DMS79 (cell line): ENCODE data around the gene CLMN.

Experiments
- DNase-seq: peaks from one replicate; lab custom pipeline; 2025; lab: John Stamatoyannopoulos, UW

CLMN gene

DNA sequence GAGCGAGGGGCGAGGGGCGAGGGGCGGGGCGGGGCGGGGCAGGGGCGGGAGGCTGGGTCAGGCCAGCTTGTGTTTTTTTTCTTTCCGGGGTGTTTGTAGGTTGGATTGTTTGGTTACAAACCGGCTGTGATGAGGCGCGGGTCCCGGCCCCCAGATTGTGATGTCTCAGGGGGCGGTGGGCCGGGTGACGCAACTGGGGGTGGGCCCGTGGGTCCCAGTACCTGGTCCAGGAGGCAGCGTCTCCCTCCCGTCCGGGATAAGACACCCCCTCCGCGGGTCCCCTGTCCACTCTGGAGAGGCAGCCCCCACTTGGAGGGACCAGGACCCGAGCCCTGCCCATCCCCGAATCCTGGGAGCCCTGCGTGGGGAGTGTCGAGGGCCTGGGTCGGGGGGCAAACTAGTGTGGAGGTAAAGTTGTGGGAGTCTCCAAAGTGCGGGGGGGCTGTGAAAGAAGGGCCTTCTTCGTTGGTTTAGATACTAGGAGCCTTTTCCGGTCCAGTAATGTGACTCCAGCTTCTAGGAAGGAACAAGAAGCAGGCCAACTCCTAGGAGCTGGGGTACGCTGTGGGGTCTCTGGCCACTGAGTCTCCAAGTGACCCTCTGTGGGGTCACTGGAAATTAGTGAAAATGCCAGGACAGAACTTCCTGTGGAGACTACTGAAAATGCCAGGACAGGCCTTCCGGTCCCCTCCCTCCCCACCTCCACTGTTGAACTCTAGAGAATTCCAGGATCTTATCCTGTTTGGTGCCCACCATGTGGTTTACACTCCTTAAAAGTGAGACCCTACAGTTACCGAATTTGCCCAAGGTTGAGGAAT, 579 bp upstream of the CLMN start:
- DNase-seq = no peak

DNA sequence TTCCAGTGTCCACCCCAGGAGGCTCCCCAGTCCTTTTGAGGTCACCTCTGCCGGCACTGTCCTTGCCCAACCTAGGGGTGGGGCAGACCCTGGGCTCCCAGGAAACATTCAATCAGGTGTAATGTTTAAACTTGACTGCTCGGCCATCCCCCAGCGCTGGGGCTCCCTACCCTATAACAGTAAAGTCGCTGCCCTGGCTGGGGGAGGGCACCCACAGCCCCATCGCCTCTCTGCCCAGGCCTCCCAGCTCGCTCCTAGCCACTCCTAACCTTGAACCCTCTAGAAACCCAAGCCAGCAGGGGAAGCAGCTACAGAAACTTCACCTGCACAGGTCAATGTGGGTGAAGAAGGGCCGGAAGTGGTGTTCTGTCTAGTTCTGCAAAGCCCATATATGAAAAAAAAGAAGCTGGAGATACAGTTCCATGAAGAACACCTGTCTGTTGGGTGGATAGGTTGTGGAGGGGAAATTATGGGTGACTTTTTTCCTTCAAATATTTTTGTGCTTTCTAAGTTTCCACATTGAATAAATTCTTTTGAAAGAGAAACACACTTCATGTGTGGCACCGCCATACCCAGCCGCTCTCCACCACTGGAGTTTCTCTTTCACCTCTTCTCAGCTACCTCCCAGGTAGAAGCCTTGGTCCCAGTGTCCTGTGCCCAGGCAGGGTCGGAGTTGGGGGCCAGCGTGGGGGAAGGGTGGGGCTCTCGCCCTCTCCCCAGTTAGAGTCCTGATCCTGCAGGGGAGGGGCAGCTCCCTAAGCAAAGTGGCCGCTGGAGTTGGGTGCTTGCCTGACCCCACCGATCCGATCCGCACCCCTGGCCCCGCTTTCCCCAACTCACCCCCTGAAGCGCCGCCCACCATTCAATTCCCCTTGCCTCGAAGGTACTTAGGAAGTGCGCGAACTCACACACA, 1.1 kb downstream of the CLMN start:
- DNase-seq = no peak

DNA sequence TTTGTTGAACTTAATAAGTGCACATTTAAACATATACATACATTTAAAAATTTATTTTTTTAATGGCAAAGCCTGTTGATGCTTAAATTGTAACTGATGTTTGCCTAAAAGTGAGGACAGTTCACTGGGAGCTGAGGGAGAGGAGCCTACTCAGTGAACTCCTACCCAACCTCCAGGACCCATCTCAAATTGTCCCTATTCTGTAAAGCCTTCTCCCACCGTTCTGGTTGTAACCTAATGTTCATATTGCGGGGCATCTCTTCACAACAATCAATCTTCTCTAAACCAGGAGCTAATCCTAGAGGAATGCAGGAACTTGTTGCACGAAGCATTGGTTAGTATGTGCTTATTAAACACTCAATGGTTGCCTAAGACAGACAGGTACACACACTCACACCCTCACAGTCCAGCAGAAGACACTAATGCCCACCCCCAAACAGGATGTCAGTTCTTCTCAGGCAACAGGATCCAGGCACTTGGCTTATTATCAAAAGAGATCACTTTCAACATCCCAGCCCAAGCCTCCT, 1.8 kb downstream of the CLMN start:
- DNase-seq = no peak

DNA sequence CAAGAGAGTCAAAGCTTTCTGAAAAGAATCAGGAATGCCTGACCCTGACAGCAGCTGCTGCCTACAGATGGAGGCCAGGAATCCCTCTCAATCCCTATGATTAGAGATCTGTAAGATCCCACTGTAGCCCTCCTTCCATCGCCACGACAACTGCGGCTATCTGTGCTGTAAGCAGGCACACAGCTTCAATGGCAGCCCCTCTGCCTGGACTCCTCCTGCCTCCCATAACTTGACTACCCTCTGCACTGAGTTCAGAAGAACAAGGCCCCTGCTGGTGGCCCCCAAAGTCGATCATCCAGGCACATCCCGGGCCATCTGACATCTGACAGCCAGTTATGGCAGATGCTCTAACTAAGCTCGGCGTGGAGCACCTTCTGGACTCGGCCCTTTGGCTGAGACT, 2.9 kb downstream of the CLMN start:
- no peak for DNase-seq

DNA sequence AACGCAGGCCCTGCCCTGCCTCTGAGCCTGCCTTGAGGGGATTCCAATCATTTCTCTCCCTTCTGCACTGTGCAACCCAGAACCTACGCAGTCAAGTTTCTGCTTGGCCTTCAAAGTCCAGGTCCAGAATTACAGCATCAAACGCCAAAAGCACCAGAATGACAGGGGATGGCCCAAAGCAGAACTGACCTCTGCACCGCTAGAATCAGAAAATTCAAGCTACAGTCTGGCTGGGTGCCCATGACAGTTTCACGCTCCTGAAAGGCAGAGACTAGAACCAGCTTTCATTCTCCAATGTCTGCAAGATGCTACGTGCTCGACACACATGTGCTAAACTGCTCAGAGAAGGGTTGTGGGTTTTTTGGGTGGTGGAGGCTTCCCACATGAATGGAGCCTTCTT, 4.1 kb downstream of the CLMN start:
- no peak for DNase-seq

DNA sequence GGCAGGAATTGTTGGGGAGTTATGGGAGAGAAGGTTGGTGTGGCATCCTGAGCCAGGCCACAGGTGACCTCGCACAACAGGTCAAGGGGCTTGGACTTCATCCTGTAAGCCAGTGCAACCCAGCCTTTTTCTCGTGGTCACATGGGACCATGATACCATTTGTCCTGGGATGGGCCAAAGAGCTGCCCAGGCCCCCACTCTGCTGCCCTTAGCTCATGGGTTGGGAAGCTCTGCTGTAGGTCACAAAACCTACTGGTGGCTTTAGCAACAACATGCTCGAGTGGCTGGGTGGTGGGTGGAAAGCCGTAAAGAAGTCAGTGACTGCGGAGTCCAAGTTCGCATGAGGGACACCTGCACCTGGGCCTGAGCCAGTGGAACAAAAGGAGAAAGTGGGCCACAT, 4.6 kb downstream of the CLMN start:
- DNase-seq = no peak

DNA sequence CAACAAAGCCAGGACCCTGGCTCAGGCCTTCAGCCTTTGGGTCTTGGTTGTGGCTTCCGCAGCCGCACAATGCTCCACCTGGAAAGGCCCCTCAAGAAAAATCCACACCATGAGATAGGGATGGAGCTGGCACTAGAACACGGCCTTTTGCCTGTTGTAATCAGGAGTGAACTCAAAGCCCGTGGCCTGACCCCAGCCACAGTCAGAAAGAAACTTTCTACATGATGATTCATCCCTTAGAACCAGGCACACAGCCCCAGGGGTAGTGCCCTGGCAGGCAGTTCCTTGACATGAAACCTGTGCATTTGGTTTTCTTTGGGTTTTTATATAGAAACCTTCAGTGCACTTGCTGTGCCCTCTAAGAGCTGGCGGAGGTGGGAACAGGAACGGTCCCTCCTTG, 5.1 kb downstream of the CLMN start:
- DNase-seq = no peak

DNA sequence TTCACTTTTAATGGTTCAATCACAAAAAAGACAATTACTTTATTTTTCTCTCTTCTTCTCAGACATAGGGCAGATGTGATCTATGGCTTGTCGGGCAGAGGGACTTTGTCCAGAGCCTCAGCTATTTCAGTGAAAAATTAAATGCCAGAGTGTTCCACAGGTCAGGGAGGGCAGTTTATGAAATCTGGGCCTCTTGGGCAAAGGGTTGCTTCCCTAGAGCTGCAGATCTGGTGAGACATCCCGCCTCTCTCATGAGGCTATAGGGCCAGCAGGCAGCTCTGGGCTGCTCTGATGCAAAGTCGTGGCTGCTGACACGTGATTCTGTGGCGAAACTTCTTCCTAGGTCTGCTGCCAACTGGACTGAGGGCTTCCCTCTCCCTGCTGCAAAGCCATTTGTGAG, 6.0 kb downstream of the CLMN start:
- no peak for DNase-seq

DNA sequence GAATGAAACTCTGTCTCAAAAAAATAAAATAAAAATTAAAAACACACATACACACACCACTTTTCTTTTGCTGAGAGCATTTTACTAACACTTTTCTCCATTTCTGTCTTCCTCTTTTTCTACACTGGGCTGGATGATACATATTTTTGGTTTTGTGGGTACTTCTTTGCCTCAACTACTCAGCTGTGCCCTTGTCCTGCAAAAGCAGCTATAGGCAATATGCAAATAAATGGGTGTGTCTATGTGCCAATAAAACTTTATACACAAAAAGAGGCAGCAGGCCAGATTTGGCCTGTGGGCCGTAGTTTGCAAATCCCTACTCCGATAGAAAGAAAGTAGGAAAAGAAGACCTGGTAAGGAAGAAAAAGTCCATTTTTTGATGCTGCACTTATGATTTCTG, 6.5 kb downstream of the CLMN start:
- no peak for DNase-seq

DNA sequence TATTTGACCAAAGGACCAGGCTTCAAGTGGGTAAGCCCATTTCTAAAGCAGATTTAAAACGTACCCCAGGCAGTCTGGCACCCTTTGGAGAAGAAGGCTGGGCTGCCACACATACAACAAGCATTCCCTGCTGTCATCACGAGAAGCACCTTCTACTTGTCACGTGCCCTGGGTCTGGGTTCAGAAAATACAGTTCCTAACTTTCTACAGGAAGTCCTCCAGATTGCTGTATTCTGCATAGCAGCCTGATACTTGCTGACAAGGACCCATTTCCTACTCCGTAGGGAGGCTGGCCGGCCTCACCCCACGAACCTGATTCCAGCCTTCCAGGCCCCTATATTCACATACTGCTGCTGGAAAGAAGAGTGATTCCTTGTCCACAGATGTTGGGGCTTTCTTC, 7.4 kb downstream of the CLMN start:
- no peak for DNase-seq

DNA sequence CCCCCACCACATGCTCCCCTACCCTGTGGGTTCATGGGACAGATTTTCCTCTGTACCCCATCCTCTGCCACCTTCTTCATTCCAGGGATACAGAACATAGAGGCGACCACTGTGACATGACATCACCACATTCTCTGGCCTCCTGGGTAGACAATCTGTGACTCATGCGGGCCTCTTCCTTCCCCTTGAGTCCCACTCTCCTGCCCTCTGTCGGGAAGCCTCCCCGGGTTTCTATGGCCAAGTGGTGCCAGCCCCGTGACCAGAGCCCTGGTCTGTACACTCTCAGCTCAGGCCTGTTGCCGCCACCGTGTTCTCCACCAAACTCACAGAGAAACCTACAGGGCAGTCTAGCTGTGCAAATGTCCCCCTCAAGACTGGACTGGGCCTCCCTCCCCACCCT, 8.0 kb downstream of the CLMN start:
- no peak for DNase-seq

DNA sequence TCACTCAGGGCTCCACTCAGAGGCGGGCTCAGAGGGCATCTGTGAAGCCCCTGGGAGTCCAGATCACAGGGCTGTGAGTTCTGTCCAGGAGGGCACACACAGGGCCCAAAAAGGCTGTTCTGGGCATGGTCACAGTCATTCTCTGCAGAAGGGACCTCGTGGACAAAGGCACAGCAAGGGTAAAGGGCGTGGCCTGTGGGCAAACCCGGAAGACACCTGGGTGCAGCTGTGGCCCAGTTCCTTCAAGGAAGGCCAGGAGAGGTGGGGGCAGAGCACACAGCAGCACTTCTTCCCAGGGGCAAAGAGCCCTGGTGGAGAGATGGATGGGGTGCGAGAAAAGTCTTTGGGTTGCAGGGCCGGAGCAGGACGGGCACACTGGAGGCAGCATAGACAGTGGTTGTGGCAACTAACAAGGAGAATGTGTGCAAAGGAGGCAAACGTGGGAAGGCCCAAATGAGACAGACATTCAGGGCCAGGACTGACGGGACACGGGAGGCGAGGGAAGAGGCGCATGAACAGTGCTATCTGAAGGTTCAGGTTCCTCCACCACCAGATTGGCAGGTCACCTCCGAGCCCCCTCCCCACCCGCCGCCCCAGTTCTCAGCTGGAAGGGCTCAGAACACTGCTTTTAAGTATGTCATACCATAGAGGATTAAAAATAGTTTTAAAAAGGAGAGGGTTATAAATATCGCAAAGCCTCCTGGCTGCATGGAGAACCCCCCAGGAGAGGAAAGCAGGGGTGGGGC, 8.9 kb downstream of the CLMN start:
- no peak for DNase-seq

DNA sequence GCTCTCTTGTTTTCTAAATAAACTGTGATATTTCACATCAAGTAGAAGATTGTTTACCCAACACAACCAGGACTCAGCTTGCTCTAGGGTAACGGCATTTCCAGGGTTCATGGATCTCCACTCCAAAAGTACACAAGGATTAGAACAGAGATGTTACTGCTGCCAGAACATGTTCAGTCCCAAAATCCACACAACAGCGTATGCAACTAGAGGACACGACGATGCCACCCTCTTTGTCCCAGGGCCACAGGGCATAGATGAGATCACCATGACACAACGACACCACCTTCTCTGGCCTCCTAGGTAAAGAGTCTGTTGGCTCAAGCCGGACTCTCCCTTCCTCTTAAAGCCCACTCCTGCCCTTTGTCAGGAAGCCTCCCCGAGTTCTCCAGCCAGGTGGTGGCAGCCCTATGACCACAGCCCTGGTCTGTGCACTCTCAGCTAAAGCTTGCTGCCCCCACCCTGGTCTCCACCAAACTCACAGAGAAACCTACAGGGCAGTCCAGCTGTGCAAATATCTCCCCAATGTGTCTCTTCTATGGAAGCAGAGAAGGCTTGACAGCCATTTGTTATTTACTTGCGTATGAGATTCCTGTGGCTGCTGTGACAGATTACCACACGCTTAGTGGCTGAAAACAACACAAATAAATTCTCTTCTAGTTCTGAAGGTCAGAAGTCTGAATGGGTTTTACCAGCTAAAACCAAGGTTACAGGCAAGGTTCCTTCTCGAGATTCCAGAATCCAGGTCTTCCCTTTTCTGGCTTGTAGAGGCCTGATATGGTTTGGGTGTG, 10.3 kb downstream of the CLMN start:
- no peak for DNase-seq

DNA sequence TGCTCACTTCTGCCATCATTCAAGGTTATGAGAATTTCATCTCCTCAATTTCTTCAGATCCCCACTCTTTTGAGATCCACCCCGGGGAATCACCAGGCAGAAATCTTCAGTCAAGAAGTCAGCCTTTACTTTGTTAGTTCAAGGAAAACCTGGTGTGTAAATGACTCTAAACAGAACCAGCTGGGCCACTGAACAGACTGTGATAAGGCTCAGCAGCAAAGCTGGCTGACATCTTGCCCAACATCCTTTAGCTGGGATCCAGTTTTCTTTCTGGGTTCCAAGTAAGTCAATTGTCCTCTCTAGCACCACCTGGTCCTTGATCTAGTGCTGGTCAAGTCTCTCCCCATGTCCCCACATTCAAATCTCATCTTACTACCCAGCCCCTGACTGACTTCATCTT, 11.6 kb downstream of the CLMN start:
- no peak for DNase-seq

DNA sequence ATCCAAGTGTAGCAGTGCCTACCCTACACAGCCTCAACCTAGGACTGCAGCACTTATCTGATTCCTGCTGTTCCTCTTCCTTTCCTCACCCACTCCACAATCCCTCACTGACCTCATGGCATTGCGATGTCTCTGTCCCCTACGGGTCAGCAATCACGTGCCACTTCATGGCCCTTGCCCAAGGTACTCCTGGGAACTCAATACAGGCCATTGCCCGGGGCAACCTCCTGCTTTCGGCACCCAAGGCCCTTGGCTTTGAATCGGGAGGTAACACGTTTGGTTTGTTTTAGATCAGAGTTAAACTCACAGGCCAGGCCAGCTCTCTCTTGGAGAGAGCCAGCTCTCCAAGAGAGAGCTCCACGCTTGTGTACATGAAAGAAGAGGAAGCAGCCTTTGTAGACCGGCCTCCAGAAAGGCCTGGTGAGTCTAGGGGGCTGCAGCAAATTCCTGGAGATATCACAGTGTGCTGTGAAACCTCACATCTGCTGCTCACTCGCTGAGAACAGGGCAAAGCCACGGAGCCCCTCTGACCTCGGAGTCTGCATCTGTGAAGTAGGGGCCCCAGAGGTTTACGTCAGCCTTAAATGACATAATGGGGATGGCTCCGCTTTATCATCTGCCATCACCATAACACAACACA, 12.2 kb downstream of the CLMN start:
- DNase-seq = no peak

DNA sequence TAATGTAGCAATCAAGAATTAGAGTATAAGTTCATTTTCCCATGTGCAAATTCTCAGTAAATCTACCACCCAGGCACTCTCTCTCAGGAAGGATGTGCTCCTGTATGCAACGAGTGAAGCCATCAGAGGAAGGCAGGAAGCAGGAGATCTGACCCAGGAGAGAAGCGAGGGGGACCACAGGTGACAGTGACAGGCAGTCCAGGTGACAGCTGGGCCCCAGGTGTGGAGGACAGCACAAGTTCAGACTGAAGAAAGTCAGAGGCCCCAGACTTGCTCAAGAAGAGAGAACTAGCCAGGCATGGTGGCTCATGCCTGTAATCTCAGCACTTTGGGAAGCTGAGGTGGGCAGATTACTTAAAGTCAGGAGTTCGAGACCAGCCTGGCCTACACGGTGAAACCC, 13.8 kb downstream of the CLMN start:
- no peak for DNase-seq

DNA sequence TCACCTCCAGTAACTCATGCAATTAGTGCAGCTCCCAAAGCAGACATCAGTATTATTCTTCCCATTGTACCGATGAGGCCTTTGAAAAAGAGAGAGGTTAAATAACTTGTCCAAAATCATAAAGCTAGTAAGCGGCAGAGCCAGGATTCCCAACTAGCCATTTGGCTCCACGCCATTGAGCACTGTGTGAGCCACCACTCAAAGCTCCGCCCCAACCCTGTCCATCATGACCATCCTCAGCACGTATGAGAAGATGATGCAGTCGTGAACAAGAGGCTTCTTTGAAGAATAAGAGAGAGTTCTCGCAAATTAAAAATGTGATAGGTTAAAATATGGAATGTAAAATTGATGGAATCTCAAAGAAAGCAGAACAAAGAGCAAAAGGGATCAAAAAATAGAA, 14.6 kb downstream of the CLMN start:
- DNase-seq = no peak

DNA sequence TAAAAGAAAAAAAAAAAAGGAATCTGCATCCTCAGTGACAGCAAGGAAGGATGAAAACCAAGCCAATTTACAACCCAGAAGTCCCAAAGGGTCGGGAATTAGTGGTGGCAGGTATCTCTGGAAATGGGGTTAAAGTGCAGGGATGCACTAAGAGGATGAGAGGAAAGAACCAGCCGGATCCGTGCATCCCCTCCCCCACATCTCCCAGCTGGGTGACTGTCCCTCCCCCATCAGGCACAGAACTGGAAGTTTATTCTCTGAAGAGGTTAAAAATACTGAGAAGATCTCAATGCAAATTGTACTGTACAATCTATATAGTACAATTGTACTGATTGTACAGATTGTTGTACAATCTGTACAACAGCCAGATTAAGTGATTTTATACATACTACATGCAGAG, 15.4 kb downstream of the CLMN start:
- no peak for DNase-seq

DNA sequence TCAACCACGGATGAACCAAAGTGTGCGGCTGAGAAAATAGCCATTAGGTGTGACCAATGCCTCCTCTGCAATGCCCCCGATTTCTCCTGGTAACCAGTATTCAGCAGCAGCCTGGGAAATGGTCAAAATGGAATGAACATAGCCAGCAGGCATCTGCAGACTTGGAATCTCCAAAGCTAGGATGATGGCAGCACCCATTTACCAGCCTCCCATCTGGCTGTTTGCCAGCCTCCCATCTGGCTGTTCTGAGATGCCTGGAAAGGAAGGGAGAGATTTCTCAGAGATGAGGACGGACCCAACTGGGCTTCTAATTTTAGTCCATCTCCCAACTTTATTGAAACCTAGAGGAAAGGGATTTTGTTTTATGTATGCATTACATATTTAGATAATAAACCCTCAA, 16.2 kb downstream of the CLMN start:
- no peak for DNase-seq

DNA sequence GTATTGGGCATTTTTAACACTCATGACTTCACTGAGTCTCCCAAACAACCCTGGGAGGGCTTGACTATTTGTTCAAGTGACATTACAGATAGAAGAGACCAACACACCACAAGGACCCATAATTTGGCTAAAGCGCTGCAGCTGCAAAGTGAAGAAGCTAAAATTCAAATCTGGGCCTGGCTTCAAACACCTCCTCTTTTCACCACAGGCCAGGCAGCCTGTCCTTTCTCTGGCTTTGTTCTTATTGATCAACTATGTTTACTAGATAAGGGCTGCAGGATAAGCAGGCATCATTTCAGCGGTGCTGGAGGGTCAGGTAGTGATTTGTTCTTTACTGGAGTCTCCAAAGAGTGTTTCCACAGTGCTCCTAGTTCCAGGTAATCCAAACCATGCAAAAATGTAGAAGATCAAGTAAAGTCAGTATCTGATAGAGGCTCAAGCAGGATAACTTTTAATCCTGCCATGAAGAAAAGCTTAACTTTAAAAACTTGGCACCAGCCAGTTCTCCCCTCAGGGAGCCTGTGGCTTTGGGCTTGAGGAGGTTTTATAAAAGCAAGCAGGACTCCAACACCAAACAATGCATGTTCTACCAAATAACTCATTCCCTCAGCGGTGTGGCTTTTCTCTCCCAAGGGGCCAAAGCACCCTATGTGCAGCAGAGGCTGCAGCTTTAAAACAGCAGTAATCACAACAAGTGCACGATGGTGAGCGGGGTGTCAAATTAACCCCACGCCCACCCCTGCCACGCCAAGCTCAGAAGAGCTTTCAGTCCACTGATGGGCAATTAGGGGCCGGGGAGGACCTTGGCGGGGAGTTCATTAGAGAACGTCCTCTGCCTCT, 16.8 kb downstream of the CLMN start:
- DNase-seq = no peak
